Prostate gland (tissue), 2 donors: ENCODE measurements around the gene HPS5.

Experiments used
- POLR2A ChIP-seq: fragments of 450-650 bp; IDR thresholded peaks from one replicate; pipeline ENCODE4 v1.6.1; 2016; ENCODE audit warnings: antibody characterized with exemption, mild to moderate bottlenecking
- TF ChIP-seq, protein P1 (sequence below), 4 experiments: fragments of 200-600 bp in 2 of 4; fragments of 450-650 bp in 2 of 4; sonication (generic) in 2 of 4; IDR thresholded peaks; 1 replicate in 3 of 4; 2 replicates in 1 of 4; pipeline ENCODE4 v1.5.1; 2016 to 2019; ENCODE audit warnings: antibody characterized with exemption in 4 of 4, mild to moderate bottlenecking in 2 of 4, moderate library complexity in 2 of 4

DNA sequence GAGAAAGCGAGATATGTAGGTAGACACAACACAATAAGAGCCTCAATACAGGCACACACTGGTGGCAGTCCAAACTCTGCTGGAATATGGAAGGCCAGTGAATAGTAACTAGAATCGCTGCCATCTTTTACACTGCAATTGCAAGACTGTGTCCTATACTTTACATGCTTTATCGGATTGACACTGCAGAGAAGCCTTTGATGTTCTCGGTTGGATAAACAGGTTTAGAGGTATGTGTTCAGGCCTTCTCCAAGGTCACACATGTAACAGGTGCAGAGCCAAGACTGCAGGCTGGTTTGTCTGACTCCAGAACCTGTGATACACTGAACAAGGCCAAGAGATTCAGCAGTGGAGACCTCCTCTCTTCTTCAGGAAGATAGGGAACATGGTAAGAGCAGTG lies 50.7 kb downstream of the HPS5 start:
- TF ChIP-seq, protein P1, sequence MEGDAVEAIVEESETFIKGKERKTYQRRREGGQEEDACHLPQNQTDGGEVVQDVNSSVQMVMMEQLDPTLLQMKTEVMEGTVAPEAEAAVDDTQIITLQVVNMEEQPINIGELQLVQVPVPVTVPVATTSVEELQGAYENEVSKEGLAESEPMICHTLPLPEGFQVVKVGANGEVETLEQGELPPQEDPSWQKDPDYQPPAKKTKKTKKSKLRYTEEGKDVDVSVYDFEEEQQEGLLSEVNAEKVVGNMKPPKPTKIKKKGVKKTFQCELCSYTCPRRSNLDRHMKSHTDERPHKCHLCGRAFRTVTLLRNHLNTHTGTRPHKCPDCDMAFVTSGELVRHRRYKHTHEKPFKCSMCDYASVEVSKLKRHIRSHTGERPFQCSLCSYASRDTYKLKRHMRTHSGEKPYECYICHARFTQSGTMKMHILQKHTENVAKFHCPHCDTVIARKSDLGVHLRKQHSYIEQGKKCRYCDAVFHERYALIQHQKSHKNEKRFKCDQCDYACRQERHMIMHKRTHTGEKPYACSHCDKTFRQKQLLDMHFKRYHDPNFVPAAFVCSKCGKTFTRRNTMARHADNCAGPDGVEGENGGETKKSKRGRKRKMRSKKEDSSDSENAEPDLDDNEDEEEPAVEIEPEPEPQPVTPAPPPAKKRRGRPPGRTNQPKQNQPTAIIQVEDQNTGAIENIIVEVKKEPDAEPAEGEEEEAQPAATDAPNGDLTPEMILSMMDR (IDR thresholded peaks at IDR 0.05), result no peak
- TF ChIP-seq POLR2A, result no peak
